HG03159 (cell line): ENCODE data around the gene PHF2.

Source experiments
- ATAC-seq: cut with Tn5 transposase; IDR thresholded peaks from one replicate; pipeline ENCODE4 v1.9.1; 2021; ENCODE audit warnings: mild to moderate bottlenecking, moderate library complexity; ENCODE audit not compliant: unreplicated experiment

PHF2 gene

GRCh38 chr9:93622691-93623090 is 46.3 kb downstream of the PHF2 start:
- ATAC-seq = no peak

- ATAC-seq = no peak
These were observed 47.4 kb downstream of the PHF2 start for GRCh38 chr9:93623753-93624152.

- no peak for ATAC-seq
These were observed 48.0 kb downstream of the PHF2 start for GRCh38 chr9:93624431-93624834.

GRCh38 chr9:93624977-93625376 is 48.6 kb downstream of the PHF2 start:
- no peak for ATAC-seq

- ATAC-seq = no peak
These were observed 53.5 kb downstream of the PHF2 start for GRCh38 chr9:93629920-93630319.

- ATAC-seq = no peak
These were observed 54.5 kb downstream of the PHF2 start for GRCh38 chr9:93630806-93631411.

- ATAC-seq = no peak
These were observed 57.3 kb downstream of the PHF2 start for GRCh38 chr9:93633492-93634221.

- no peak for ATAC-seq
These were observed 58.2 kb downstream of the PHF2 start for GRCh38 chr9:93634311-93635185.

- no peak for ATAC-seq
These were observed 59.1 kb downstream of the PHF2 start for GRCh38 chr9:93635186-93636107.

GRCh38 chr9:93636172-93636661 is 59.8 kb downstream of the PHF2 start:
- no peak for ATAC-seq

- ATAC-seq = no peak
These were observed 60.3 kb downstream of the PHF2 start for GRCh38 chr9:93636667-93637066.

- no peak for ATAC-seq
These were observed 61.5 kb downstream of the PHF2 start for GRCh38 chr9:93637886-93638285.

GRCh38 chr9:93640027-93640426 is 63.6 kb downstream of the PHF2 start:
- ATAC-seq = no peak

- no peak for ATAC-seq
These were observed 66.6 kb downstream of the PHF2 start for GRCh38 chr9:93642961-93643360.

GRCh38 chr9:93644397-93645088 is 68.2 kb downstream of the PHF2 start:
- no peak for ATAC-seq

GRCh38 chr9:93645149-93645889 is 68.9 kb downstream of the PHF2 start:
- no peak for ATAC-seq

- ATAC-seq = no peak
These were observed 69.7 kb downstream of the PHF2 start for GRCh38 chr9:93645921-93646639.

GRCh38 chr9:93646640-93647178 is 70.3 kb downstream of the PHF2 start:
- no peak for ATAC-seq
